H1 (cell line): ENCODE data around the gene TLE4. TPM values are rescaled to one million over a fixed set of nuclear protein-coding genes. Genes with fewer than 3 reads are reported as not detected.

Source experiments
- CTCF ChIA-PET: fragments of 300-600 bp; sonication (Branson Sonifier 250); formaldehyde crosslinking; loops from one replicate; lab custom pipeline; 2021; ENCODE audit not compliant: partially characterized antibody; lab: Charles Lee
- POLR2A ChIA-PET: fragments of 300-600 bp; sonication (Branson Sonifier 250); formaldehyde crosslinking; loops from one replicate; lab custom pipeline; 2021; ENCODE audit warnings: inconsistent platforms; ENCODE audit not compliant: partially characterized antibody; lab: Charles Lee
- DNase-seq, 2 experiments: peaks; one replicate each; pipeline versions ENCODE4 v3.0.0 to v3.0.0-alpha.2; 2010 to 2022; ENCODE audit warnings: low spot score in 2 of 2, low read depth in 1 of 2, mixed read lengths in 1 of 2
- FAIRE-seq: peaks from 2 replicates; lab custom pipeline; 2011; peaks lifted over from hg19 to GRCh38; lab: Jason Lieb, UNC
- H2AFZ ChIP-seq: 2 replicates; pipeline ENCODE4 v1.8.1; 2012; ENCODE audit warnings: low read length, inconsistent platforms
- H2AK5ac ChIP-seq: 2 replicates; pipeline ENCODE4 v1.6.1; 2013; ENCODE audit warnings: low read depth, low read length
- H2BK120ac ChIP-seq: replicated peaks from 2 replicates; pipeline ENCODE3; 2013; ENCODE audit warnings: low read depth, low read length, inconsistent platforms
- H2BK12ac ChIP-seq: 2 replicates; pipeline ENCODE4 v1.6.1; 2013; ENCODE audit warnings: low read depth, low read length
- H2BK15ac ChIP-seq: 2 replicates; pipeline ENCODE4 v1.6.1; 2013; ENCODE audit warnings: low read length
- H2BK20ac ChIP-seq: 2 replicates; pipeline ENCODE4 v1.6.1; 2013; ENCODE audit warnings: low read length
- H2BK5ac ChIP-seq: 2 replicates; pipeline ENCODE4 v1.6.1; 2013; ENCODE audit warnings: low read depth, low read length
- H3K14ac ChIP-seq: 2 replicates; pipeline ENCODE4 v1.6.1; 2013; ENCODE audit warnings: inconsistent platforms; ENCODE audit not compliant: insufficient read length
- H3K18ac ChIP-seq: 2 replicates; pipeline ENCODE4 v1.6.1; 2013; ENCODE audit warnings: low read length; ENCODE audit errors: extremely low read depth
- H3K23ac ChIP-seq: 2 replicates; pipeline ENCODE4 v1.6.1; 2013; ENCODE audit warnings: inconsistent platforms; ENCODE audit not compliant: insufficient read length
- H3K23me2 ChIP-seq: 2 replicates; pipeline ENCODE4 v1.6.1; 2013; ENCODE audit warnings: low read depth, low read length
- H3K27ac ChIP-seq: 2 replicates; pipeline ENCODE4 v1.6.1; 2011; ENCODE audit warnings: low read depth, low read length, inconsistent platforms
- H3K27me3 ChIP-seq, 4 experiments: replicated peaks in 1 of 4; 1 replicate in 1 of 4; 2 replicates in 3 of 4; pipeline versions ENCODE4 v1.6.1 to v1.8.1; 2011 to 2013; ENCODE audit warnings: low read length in 3 of 4, mild to moderate bottlenecking in 3 of 4, inconsistent platforms in 2 of 4, mixed read lengths in 2 of 4, moderate library complexity in 1 of 4; ENCODE audit not compliant: control insufficient read depth in 3 of 4, insufficient read depth in 3 of 4; ENCODE audit errors: extremely low read depth in 1 of 4
- H3K36me3 ChIP-seq, 4 experiments: 2 replicates each; pipeline versions ENCODE4 v1.6.1 to v1.8.1; 2011 to 2013; ENCODE audit warnings: mild to moderate bottlenecking in 4 of 4, low read length in 3 of 4, moderate library complexity in 2 of 4, control low read depth in 1 of 4, inconsistent platforms in 1 of 4; ENCODE audit not compliant: insufficient read depth in 4 of 4, control insufficient read depth in 2 of 4
- H3K4ac ChIP-seq: replicated peaks from 2 replicates; pipeline ENCODE3; 2013; ENCODE audit warnings: low read length, low read depth, mixed read lengths, inconsistent platforms; ENCODE audit not compliant: insufficient read length
- H3K4me1 ChIP-seq, 4 experiments: replicated peaks in 1 of 4; 1 replicate in 1 of 4; 2 replicates in 3 of 4; pipeline versions ENCODE4 v1.6.1 to v1.8.1; 2011 to 2013; ENCODE audit warnings: low read length in 3 of 4, inconsistent platforms in 2 of 4, mixed read lengths in 1 of 4; ENCODE audit not compliant: insufficient read depth in 4 of 4, control insufficient read depth in 3 of 4
- H3K4me2 ChIP-seq, 2 experiments: 2 replicates each; pipeline versions ENCODE4 v1.6.1 to v1.8.1; 2011 to 2013; ENCODE audit warnings: low read depth in 2 of 2, low read length in 2 of 2, control low read depth in 1 of 2, inconsistent platforms in 1 of 2, mild to moderate bottlenecking in 1 of 2; ENCODE audit not compliant: insufficient read depth in 1 of 2
- H3K4me3 ChIP-seq, 4 experiments: fragments of 200-600, 300-600 bp in 1 of 4; sonication (generic), shearing (Covaris generic), sonication (Bioruptor Twin) in 1 of 4; 2 replicates each; pipeline versions ENCODE4 v1.5.1 to v1.8.1; 2011 to 2016; ENCODE audit warnings: low read length in 4 of 4, low read depth in 3 of 4, control low read depth in 2 of 4, inconsistent platforms in 2 of 4, mild to moderate bottlenecking in 2 of 4, mixed read lengths in 1 of 4, moderate library complexity in 1 of 4; ENCODE audit not compliant: insufficient read depth in 2 of 4; ENCODE audit errors: extremely low read depth in 1 of 4
- H3K56ac ChIP-seq: replicated peaks from 2 replicates; pipeline ENCODE3; 2013; ENCODE audit warnings: low read depth, mild to moderate bottlenecking, mixed read lengths, low read length, inconsistent platforms; ENCODE audit not compliant: insufficient read length
- H3K79me1 ChIP-seq: 2 replicates; pipeline ENCODE4 v1.6.1; 2013; ENCODE audit warnings: low read depth, low read length, control low read depth
- H3K79me2 ChIP-seq, 2 experiments: 2 replicates each; pipeline versions ENCODE4 v1.6.1 to v1.8.1; 2012 to 2013; ENCODE audit warnings: low read length in 2 of 2, mild to moderate bottlenecking in 2 of 2, inconsistent platforms in 1 of 2; ENCODE audit not compliant: insufficient read depth in 2 of 2, control insufficient read depth in 1 of 2
- H3K9ac ChIP-seq, 4 experiments: replicated peaks in 1 of 4; 1 replicate in 1 of 4; 2 replicates in 3 of 4; pipeline versions ENCODE4 v1.6.1 to v1.8.1; 2011 to 2013; ENCODE audit warnings: low read depth in 3 of 4, low read length in 3 of 4, control low read depth in 2 of 4, mild to moderate bottlenecking in 2 of 4, moderate library complexity in 2 of 4, inconsistent platforms in 1 of 4; ENCODE audit errors: extremely low read depth in 1 of 4
- H3K9me3 ChIP-seq, 2 experiments: 2 replicates each; pipeline versions ENCODE4 v1.6.1 to v1.8.1; 2012 to 2013; ENCODE audit warnings: mild to moderate bottlenecking in 2 of 2, moderate library complexity in 2 of 2, control low read depth in 1 of 2, inconsistent platforms in 1 of 2, low read depth in 1 of 2, low read length in 1 of 2, mixed read lengths in 1 of 2; ENCODE audit not compliant: insufficient read depth in 2 of 2
- H4K20me1 ChIP-seq, 2 experiments: replicated peaks in 1 of 2; 2 replicates each; pipeline versions ENCODE3 to v1.8.1; 2011 to 2013; ENCODE audit warnings: inconsistent platforms in 2 of 2, low read length in 2 of 2, mild to moderate bottlenecking in 1 of 2; ENCODE audit not compliant: insufficient read depth in 2 of 2, control insufficient read depth in 1 of 2
- H4K5ac ChIP-seq: 2 replicates; pipeline ENCODE4 v1.6.1; 2013; ENCODE audit warnings: low read length, low read depth, mixed read lengths, inconsistent platforms; ENCODE audit not compliant: insufficient read length
- H4K8ac ChIP-seq: 2 replicates; pipeline ENCODE4 v1.8.0; 2013; ENCODE audit warnings: mild to moderate bottlenecking, moderate library complexity, low read length, inconsistent platforms; ENCODE audit not compliant: insufficient read depth; ENCODE audit errors: extremely low read depth
- H4K91ac ChIP-seq: replicated peaks from 2 replicates; pipeline ENCODE3; 2013; ENCODE audit warnings: low read length, mixed read lengths, inconsistent platforms; ENCODE audit not compliant: insufficient read length
- BCL11A ChIP-seq, 2 experiments: IDR thresholded peaks; one replicate each; pipeline ENCODE4 v1.6.1; 2011; ENCODE audit warnings: low read depth in 2 of 2, low read length in 2 of 2, mild to moderate bottlenecking in 2 of 2
- CBX8 ChIP-seq: fragments of 300-800, 300-1000 bp; sonication (generic); IDR thresholded peaks from 2 replicates; pipeline ENCODE4 v1.7.1; 2016; ENCODE audit warnings: low read depth, low read length, borderline replicate concordance
- HDAC2 ChIP-seq, 2 experiments: fragments of 300-600 bp in 1 of 2; sonication (generic) in 1 of 2; IDR thresholded peaks; 2 replicates each; pipeline ENCODE4 v1.6.1; 2011 to 2012; ENCODE audit warnings: low read depth in 2 of 2, low read length in 2 of 2, mild to moderate bottlenecking in 2 of 2, moderate library complexity in 2 of 2, borderline replicate concordance in 1 of 2, inconsistent platforms in 1 of 2
- JUND ChIP-seq: IDR thresholded peaks from 2 replicates; pipeline ENCODE4 v1.6.1; 2011; ENCODE audit warnings: mild to moderate bottlenecking, improper control_type of control experiment, low read length
- KDM1A ChIP-seq: fragments of 200-600, 300-600 bp; sonication (generic); IDR thresholded peaks from 2 replicates; pipeline ENCODE4 v1.7.1; 2016; ENCODE audit warnings: mild to moderate bottlenecking, low read length, borderline replicate concordance
- NRF1 ChIP-seq: IDR thresholded peaks from 2 replicates; pipeline ENCODE4 v1.6.1; 2011; ENCODE audit warnings: mild to moderate bottlenecking, low read depth, low read length, improper control_type of control experiment
- RBBP5 ChIP-seq: IDR thresholded peaks from 2 replicates; pipeline ENCODE4 v1.7.1; 2012; ENCODE audit warnings: low read depth, mild to moderate bottlenecking, inconsistent platforms, low read length, moderate library complexity, borderline replicate concordance
- SP4 ChIP-seq: IDR thresholded peaks from 2 replicates; pipeline ENCODE4 v1.6.1; 2012; ENCODE audit warnings: low read length, inconsistent platforms
- SUZ12 ChIP-seq: fragments of 200-600 bp; sonication (generic); IDR thresholded peaks from 2 replicates; pipeline ENCODE4 v1.6.1; 2012; ENCODE audit warnings: mild to moderate bottlenecking, inconsistent platforms, low read length, moderate library complexity, mixed read lengths
- YY1 ChIP-seq: IDR thresholded peaks from 2 replicates; pipeline ENCODE4 v1.6.1; 2011; ENCODE audit warnings: low read depth, mild to moderate bottlenecking, low read length
- WGBS, 2 experiments: shearing (Covaris generic) in 1 of 2; methylation state at CpG; one replicate each; pipeline versions ENCODE4 v1.1.6 to v1.1.7; 2013 to 2015; ENCODE audit warnings: low lambda C conversion rate in 2 of 2, mixed read lengths in 2 of 2, inconsistent platforms in 1 of 2, low coverage in 1 of 2, missing lambda C conversion rate in 1 of 2; ENCODE audit not compliant: insufficient replicate concordance in 2 of 2, insufficient coverage in 1 of 2, insufficient read length in 1 of 2; ENCODE audit errors: extremely low coverage in 1 of 2, missing lambda C conversion rate in 1 of 2; 5-methylcytosine and 5-hydroxymethylcytosine counted together
- polyA plus RNA-seq, 7 experiments: library from polyadenylated mRNA; depleted of rRNA in 3 of 7; stranded (reverse) in 5 of 7; unstranded in 2 of 7; fragments of >200 nt in 5 of 7; fragments of 200-250 nt in 2 of 7; gene quantifications; 1 replicate in 5 of 7; 2 replicates in 1 of 7; 4 replicates in 1 of 7; pipeline versions ENCODE4 v1.2.1 to v1.2.3, GENCODE V29; 2011 to 2013; ENCODE audit warnings: missing spikeins in 2 of 7, mixed read lengths in 2 of 7
- total RNA-seq: library from RNA; stranded (reverse); fragmentation: NEBNext Ultra II Directional; extraction: Animal tissue kit (Norgen Biotek cat#: 25700); gene quantifications from 2 replicates; pipeline ENCODE4 v1.2.1, GENCODE V29; 2021
- TF ChIP-seq, protein P1 (sequence below), 3 experiments: IDR thresholded peaks; 1 replicate in 2 of 3; 2 replicates in 1 of 3; pipeline versions ENCODE4 v1.5.1 to v1.6.1; 2011; ENCODE audit warnings: low read length in 3 of 3, mild to moderate bottlenecking in 3 of 3, inconsistent platforms in 2 of 3, low read depth in 1 of 3, moderate library complexity in 1 of 3; ENCODE audit not compliant: insufficient read depth in 1 of 3; ENCODE audit errors: control extremely low read depth in 1 of 3

The TLE4 gene
- total and polyA plus RNA-seq, 2 of the 8 experiments (the other 6 are each of a cell fraction or from before 2014, with no cell fraction given) = 32.4 to 36.9 TPM

DNA sequence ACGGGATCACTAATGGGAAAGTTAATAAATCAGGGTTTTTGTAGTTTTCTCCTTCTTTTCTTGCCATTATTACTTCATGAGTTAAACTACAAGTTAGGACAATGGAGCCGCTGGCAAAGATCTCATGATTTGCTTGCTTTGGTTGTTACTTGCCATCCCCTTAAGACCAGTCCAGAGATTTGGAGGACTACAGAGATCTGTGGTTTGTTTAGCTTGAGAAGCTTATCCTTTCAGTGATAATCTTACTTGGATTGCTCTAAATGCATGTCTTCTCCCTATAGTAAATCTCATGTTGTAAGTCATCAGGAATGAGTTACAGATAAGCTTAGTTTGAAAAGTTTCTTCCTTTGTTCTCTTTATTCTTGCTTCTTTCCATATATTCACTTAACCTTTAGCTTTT lies 70.9 kb downstream of the TLE4 start:
- Histone ChIP-seq H4K20me1 (no peaks in the 10 kb centered on the region), H3K23me2 (no peaks in the 10 kb centered on the region), H3K79me2 (peaks cover 0 to 2% of the 10 kb centered on the region in 2 experiments; a peak in 1 of 4 replicates), H3K18ac (no peak overlapping the region), H3K14ac (no peak overlapping the region), H2BK20ac (no peak overlapping the region), H4K8ac (no peak overlapping the region), H2AK5ac (no peak overlapping the region), H3K9me3 (no peaks in the 10 kb centered on the region; a peak in 1 of 4 replicates), H3K27me3 (no peaks in the 10 kb centered on the region), H4K5ac (no peak overlapping the region), H2AFZ (no peak overlapping the region), H3K36me3 (peaks cover 0 to 6% (median 3%) of the 10 kb centered on the region in 4 experiments; a peak in 4 of 8 replicates), H2BK12ac (no peak overlapping the region), H3K4me2 (no peak overlapping the region), H3K4ac (no peak overlapping the region), H3K4me3 (no peak overlapping the region), H4K91ac (no peak overlapping the region), H3K56ac (no peak overlapping the region), H2BK5ac (no peak overlapping the region), H3K27ac (no peak overlapping the region), H3K4me1 (0 out of 7 replicates have a peak, but pooled peaks cover 0 to 2% (median 0%) of the 10 kb centered on the region in 4 experiments), H3K23ac (no peak overlapping the region), H3K9ac (no peak overlapping the region), H3K79me1 (no peaks in the 10 kb centered on the region), H2BK15ac (no peak overlapping the region), H2BK120ac (no peak overlapping the region)
- POLR2A ChIA-PET = no interaction called here
- WGBS, 2 experiments = 98% methylated on average over 2 of the region's 2 CpGs; no CpG with 5 or more reads in 1 of the 2 experiments
- CTCF ChIA-PET = interaction anchor here (0.7 kb wide), 1 partner anchor 48 kb away, joined by 4 read pairs; no protein-coding TSS in a partner anchor
- FAIRE-seq (no peak), DNase-seq (no peak)
- no peak for TF ChIP-seq YY1
- no peak for TF ChIP-seq SUZ12
- no peak for TF ChIP-seq KDM1A
- no peak for TF ChIP-seq BCL11A (IDR thresholded peaks at IDR 0.05; ENCODE audit: low read depth in 2 of 2, low read length in 2 of 2)
- TF ChIP-seq CBX8 = no peak
- no peak for TF ChIP-seq JUND
- TF ChIP-seq SP4 = no peak
- TF ChIP-seq HDAC2 (IDR thresholded peaks at IDR 0.05; ENCODE audit: borderline replicate concordance in 1 of 2, low read depth in 2 of 2, low read length in 2 of 2) = no peak
- TF ChIP-seq NRF1 = no peak
- TF ChIP-seq, protein P1, sequence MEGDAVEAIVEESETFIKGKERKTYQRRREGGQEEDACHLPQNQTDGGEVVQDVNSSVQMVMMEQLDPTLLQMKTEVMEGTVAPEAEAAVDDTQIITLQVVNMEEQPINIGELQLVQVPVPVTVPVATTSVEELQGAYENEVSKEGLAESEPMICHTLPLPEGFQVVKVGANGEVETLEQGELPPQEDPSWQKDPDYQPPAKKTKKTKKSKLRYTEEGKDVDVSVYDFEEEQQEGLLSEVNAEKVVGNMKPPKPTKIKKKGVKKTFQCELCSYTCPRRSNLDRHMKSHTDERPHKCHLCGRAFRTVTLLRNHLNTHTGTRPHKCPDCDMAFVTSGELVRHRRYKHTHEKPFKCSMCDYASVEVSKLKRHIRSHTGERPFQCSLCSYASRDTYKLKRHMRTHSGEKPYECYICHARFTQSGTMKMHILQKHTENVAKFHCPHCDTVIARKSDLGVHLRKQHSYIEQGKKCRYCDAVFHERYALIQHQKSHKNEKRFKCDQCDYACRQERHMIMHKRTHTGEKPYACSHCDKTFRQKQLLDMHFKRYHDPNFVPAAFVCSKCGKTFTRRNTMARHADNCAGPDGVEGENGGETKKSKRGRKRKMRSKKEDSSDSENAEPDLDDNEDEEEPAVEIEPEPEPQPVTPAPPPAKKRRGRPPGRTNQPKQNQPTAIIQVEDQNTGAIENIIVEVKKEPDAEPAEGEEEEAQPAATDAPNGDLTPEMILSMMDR (IDR thresholded peaks at IDR 0.05; ENCODE audit: control extremely low read depth in 1 of 3, insufficient read depth in 1 of 3, low read depth in 1 of 3, low read length in 3 of 3) = no peak
- no peak for TF ChIP-seq RBBP5
